ENCODE measurements around the gene KRT14. TPM values are rescaled to one million over a fixed set of nuclear protein-coding genes. Genes with fewer than 3 reads are reported as not detected.
"Not testable (repeated sequence)": the region's sequence is repeated elsewhere in the genome, so short reads cannot be mapped to it uniquely, and the experiment has no call there.

The KRT14 gene
- total RNA-seq: not detected

- no peak for DNase-seq
- Mint-ChIP-seq H3K36me3 (no peaks in the 10 kb centered on the region), H3K4me1 (no peaks in the 10 kb centered on the region), H3K27me3 (no peaks in the 10 kb centered on the region), H3K4me3 (no peak within 1 kb of the TSS), H3K27ac (no peak within 1 kb of the TSS), H3K9me3 (no peaks in the 10 kb centered on the region)
Observed at GRCh38 chr17:41586863-41587495, at the start of gene KRT14. KRT14 (minus strand) TSS chr17:41586895; CDS start chr17:41586834, 61 bp downstream.

- H3K9me3 Mint-ChIP-seq: no peaks in the 10 kb centered on the region
- no peaks in the 10 kb centered on the region for H3K4me1 Mint-ChIP-seq
- no peaks in the 10 kb centered on the region for H3K27me3 Mint-ChIP-seq
- DNase-seq: no peak
- H3K4me3 Mint-ChIP-seq: no peak overlapping the region
- H3K36me3 Mint-ChIP-seq: no peaks in the 10 kb centered on the region
- H3K27ac Mint-ChIP-seq: no peak overlapping the region
Observed at GRCh38 chr17:41635121-41636097, 48.7 kb upstream of the KRT14 start.

DNA sequence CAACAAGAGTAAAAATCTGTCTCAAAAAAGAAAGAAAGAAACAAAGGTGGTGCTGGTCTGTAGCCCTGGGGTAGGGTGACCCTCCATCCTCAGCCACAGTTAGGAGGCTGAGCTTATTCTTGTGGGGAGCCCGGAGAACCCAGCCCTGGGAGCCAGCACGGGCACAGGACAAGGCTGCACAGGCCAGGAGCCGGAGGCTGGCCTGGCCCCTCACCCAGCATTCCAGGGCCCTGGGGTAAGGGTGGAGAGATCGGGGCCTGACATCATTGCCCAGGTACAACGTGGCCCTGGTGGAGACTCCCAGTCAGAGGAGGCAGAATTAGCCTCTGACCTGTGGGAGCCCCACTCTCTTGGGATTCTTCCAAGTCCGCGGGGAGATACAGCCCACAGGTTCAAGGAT lies 47.9 kb upstream of the KRT14 start:
- DNase-seq: no peak
- no peak overlapping the region for H3K27ac Mint-ChIP-seq
- H3K9me3 Mint-ChIP-seq: no peaks in the 10 kb centered on the region
- no peaks in the 10 kb centered on the region for H3K27me3 Mint-ChIP-seq
- no peak overlapping the region for H3K4me3 Mint-ChIP-seq
- H3K4me1 Mint-ChIP-seq: no peaks in the 10 kb centered on the region
- no peaks in the 10 kb centered on the region for H3K36me3 Mint-ChIP-seq

- Mint-ChIP-seq H3K9me3 (no peaks in the 10 kb centered on the region), H3K4me3 (no peak overlapping the region), H3K36me3 (no peaks in the 10 kb centered on the region), H3K27me3 (no peaks in the 10 kb centered on the region), H3K4me1 (no peaks in the 10 kb centered on the region), H3K27ac (no peak overlapping the region)
- no peak for DNase-seq
Observed at GRCh38 chr17:41633556-41634199, 47.0 kb upstream of the KRT14 start.

DNA sequence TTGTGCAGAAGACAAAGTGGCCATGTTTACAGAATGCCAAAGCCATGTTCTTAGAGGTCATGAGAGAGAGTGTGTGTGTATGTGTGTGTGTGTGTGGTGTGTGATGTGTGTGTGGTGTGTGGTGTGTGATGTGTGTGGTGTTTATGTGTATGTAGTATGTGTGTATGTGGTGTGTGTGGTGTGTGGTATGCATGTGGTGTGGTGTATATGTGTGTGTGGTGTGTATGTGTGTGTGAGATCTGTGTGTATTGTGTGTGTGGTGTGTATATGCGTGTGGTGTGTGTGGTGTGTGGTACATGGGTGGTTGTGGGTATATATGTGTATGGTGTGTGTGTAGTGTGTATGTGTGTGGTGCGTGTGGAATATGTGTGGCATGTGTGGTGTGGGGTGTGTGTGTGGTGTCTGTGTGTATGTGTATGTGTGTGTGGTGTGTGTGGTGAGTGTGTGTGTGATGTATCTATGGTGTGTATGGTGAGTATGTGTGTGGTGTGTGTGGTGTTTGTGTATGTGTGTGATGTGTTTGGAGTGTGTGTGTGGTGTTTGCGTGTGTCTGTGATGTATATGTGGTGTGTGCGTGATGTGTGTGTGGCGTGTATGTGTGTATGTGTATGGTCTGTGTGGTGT lies 45.9 kb upstream of the KRT14 start:
- Mint-ChIP-seq H3K4me3 (no peak overlapping the region), H3K27ac (no peak overlapping the region), H3K9me3 (no peaks in the 10 kb centered on the region), H3K36me3 (no peaks in the 10 kb centered on the region), H3K4me1 (no peaks in the 10 kb centered on the region), H3K27me3 (no peaks in the 10 kb centered on the region)
- no peak for DNase-seq

GRCh38 chr17:41631898-41632285 lies 45.2 kb upstream of the KRT14 start:
- Mint-ChIP-seq H3K4me3 (no peak overlapping the region), H3K27ac (no peak overlapping the region), H3K9me3 (no peaks in the 10 kb centered on the region), H3K27me3 (no peaks in the 10 kb centered on the region), H3K36me3 (no peaks in the 10 kb centered on the region), H3K4me1 (no peaks in the 10 kb centered on the region)
- no peak for DNase-seq

DNA sequence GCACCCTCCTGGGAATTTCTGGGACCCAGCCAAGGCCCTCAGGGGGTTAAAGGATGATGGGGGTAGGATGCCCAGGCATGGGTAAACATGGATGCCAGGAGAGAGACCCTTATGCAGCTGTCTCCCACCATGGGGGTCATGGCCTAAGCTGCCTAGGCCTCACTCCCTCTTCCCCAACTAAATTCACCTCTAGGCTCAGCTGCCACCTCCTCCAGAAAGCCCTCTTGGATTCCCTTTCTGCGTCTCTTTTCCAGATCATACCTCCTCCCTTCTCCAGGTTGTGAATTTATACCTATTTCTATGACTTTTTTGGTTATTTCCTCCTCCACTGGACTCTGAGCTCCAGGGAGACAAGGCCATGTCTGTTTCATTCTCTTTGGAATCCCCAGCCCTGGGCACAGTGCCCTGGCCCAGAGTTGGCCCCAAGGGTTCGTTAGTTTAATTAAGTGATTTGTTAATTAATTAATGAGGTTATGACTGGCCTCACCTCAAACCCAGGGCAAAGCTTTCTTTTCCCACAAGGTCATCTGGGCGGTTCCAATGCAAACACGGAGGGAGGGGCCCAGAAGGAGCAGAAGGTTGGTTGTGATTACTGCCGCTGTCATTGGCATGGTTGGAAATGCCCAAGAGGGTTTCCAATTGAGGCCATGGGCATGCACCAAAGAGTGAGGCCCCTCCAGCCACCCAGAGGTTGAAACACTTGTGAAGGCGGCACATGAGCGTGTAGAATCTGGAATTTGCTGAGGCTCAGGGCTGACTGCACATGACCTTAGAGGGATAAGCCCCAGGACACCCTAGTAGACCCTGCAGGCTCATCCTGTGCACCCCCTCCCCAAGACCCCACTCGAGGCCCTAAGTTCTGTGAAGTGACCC lies 44.6 kb upstream of the KRT14 start:
- Mint-ChIP-seq H3K27ac (no peak overlapping the region), H3K4me1 (no peaks in the 10 kb centered on the region), H3K27me3 (no peaks in the 10 kb centered on the region), H3K9me3 (no peaks in the 10 kb centered on the region), H3K36me3 (no peaks in the 10 kb centered on the region), H3K4me3 (no peak overlapping the region)
- no peak for DNase-seq

DNA sequence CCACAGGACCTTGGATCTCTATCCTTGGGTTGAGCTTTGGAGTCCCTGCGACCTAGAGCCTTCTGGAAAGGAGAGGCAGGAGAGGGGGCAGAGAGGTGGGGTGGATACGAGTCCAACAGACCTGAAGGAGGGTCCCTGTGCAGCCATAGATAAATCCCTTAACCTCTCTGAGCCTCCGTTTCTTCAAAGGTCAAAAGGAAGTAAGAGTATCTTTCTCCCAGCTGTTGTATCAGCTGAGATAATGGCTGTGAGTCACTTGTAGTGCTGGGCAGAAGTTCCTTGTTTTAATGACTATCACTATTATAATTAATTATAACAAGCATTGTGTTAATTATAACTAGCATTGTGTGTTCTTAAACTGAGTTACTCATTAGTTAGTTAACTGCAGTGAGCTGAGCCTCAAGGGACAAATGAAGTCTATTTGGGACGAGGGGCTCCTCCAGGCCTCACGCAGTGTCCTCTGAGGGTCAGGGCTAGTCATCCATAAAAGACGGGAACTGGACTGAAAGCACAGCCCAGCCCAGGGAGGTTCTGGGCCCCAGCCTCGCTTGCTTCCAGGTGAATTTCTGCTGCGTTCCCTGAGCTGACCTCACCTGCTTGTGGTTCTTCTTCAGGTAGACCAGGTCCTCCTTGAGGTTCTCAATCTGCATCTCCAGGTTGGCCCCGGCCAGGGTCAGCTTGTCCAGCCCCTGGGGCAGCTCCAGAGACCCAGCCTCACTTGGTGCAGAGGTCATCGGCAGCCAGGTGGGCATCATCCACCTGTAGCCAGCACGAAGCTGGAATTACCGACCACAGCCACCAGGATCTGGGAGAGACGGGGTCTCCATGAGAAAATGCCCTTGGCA lies 43.4 kb upstream of the KRT14 start:
- Mint-ChIP-seq H3K4me1 (no peaks in the 10 kb centered on the region), H3K27me3 (no peaks in the 10 kb centered on the region), H3K27ac (no peak overlapping the region), H3K9me3 (no peaks in the 10 kb centered on the region), H3K36me3 (no peaks in the 10 kb centered on the region), H3K4me3 (no peak overlapping the region)
- DNase-seq: no peak

- no peak for DNase-seq
- Mint-ChIP-seq H3K27ac (no peak overlapping the region), H3K36me3 (no peaks in the 10 kb centered on the region), H3K4me3 (no peak overlapping the region), H3K4me1 (no peaks in the 10 kb centered on the region), H3K9me3 (no peaks in the 10 kb centered on the region), H3K27me3 (no peaks in the 10 kb centered on the region)
Observed at GRCh38 chr17:41629316-41629715, 42.6 kb upstream of the KRT14 start.

DNA sequence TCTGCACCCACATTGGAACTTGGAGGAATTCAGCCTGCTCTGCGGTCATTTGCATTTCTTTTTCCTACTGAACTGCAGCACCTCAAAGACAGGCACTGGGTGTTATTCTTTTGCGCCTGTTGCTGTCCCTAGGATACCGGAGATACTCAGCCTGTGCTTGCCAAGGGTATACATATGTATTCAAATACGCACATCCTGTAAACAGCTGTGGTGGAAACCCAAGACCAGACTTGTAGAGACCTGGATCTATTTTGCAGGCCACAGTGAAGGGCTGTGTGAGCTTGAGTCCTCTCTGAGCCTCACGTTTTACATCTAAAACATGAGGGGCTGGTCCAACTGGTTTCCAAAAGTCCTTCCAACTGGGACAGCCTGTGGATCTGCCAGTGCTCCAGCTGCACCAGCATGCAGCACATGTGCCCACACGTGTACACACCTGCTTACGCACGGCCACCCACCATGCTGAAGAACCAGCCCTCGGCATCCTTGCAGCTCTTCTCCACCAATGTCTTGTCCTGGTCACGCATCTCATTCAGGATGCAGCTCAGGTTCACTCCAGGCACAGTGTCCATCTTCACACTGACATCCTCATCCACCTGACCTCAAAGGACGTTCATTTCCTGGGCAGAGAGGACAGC lies 42.0 kb upstream of the KRT14 start:
- DNase-seq, H3K4me1 Mint-ChIP-seq, H3K27me3 Mint-ChIP-seq, H3K4me3 Mint-ChIP-seq, H3K36me3 Mint-ChIP-seq, H3K9me3 Mint-ChIP-seq, H3K27ac Mint-ChIP-seq: not testable (repeated sequence)

- H3K36me3 Mint-ChIP-seq, H3K4me3 Mint-ChIP-seq, H3K9me3 Mint-ChIP-seq, H3K27me3 Mint-ChIP-seq, H3K27ac Mint-ChIP-seq, H3K4me1 Mint-ChIP-seq, DNase-seq: not testable (repeated sequence)
Observed at GRCh38 chr17:41628073-41628370, 41.3 kb upstream of the KRT14 start.

DNA sequence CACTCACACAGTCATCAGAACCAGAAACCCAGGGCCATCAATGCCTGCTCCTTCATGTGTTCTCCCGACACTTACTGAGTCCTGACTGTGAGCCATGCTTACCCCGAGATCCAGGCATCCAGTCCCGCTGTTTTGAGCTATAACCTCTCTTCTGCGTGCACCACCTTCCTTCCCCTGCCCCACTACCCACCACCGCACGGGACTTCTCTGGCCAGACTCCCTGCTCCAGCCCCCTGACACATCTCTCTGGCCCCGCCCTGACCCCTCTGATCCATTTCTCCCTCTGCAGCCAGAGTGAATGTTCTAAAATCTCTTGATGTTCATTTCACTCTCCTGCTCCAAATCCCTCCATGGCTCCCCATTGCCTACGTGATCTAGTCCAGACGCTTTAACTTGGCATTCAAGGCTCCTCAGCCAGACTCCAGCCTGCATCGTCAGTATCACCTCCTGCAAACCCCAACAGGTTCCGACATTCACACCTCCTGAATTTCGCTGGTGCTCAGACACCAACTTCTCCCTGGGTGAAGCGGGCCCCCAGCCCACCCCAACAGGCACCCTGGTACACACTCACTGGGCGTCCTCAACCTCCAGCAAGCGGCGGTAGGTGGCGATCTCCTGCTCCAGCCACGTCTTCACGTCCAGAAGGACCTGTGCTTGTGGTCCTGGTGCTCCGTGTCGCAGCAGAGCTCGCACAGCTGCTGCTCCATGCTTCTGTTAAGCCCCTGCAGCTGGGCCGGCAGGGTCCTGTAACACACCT lies 40.8 kb upstream of the KRT14 start:
- Mint-ChIP-seq H3K4me1 (no peaks in the 10 kb centered on the region), H3K9me3 (no peaks in the 10 kb centered on the region), H3K4me3 (no peak overlapping the region), H3K27me3 (no peaks in the 10 kb centered on the region), H3K27ac (no peak overlapping the region), H3K36me3 (no peaks in the 10 kb centered on the region)
- DNase-seq: no peak

DNA sequence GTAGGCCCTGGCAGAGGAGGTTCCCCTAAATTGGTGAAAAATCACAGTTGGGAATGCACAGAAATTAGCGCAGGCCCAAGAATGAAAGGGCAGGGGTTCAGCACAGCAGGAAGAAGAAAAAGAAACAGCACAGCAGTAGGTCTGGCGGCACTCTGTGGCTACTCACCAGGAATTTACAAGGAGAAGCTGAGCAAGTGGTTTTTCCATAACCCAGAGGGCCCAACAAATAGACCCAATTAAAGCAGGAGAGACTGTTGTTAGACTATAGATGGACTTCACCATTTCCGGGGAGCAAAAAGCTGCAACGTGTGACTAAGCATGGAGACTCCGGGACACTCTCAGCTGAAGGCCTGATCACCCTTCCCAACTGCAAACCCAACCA lies 40.2 kb upstream of the KRT14 start:
- not testable (repeated sequence) for H3K27me3 Mint-ChIP-seq, H3K4me3 Mint-ChIP-seq, H3K9me3 Mint-ChIP-seq, DNase-seq, H3K36me3 Mint-ChIP-seq, H3K4me1 Mint-ChIP-seq, H3K27ac Mint-ChIP-seq

All from activated naive CD8-positive, alpha-beta T cell treated with anti-CD3 and anti-CD28 coated beads for 36 hours (primary cell).